Tibial nerve (tissue), 4 donors: ENCODE results near the gene FLOT1. TPM values are rescaled to one million over a fixed set of nuclear protein-coding genes. Genes with fewer than 3 reads are reported as not detected.

Experiments used
- DNase-seq, 2 donors: peaks; one replicate each; pipeline ENCODE4 v3.0.0-alpha.2; 2019; ENCODE audit warnings: low spot score in 2 of 2
- H3K27ac ChIP-seq, 4 donors: fragments of 200-600 bp; sonication (generic) in 3 of 4; one replicate each; pipeline ENCODE4 v1.5.1; 2017 to 2019; ENCODE audit warnings: mild to moderate bottlenecking in 1 of 4
- H3K27me3 ChIP-seq, 2 donors: fragments of 200-600 bp; sonication (generic) in 1 of 2; one replicate each; pipeline versions ENCODE4 v1.5.1 to v1.6.0; 2017 to 2019
- H3K36me3 ChIP-seq, 3 donors: fragments of 200-600 bp; sonication (generic); one replicate each; pipeline ENCODE4 v1.5.1; 2018 to 2019
- H3K4me1 ChIP-seq, 4 donors: fragments of 200-600 bp; sonication (generic) in 3 of 4; one replicate each; pipeline ENCODE4 v1.5.1; 2017 to 2019
- H3K4me3 ChIP-seq, 4 donors: fragments of 200-600 bp; sonication (generic) in 3 of 4; one replicate each; pipeline ENCODE4 v1.5.1; 2017 to 2019; ENCODE audit warnings: mild to moderate bottlenecking in 1 of 4, moderate library complexity in 1 of 4
- H3K9me3 ChIP-seq, 4 donors: fragments of 200-600 bp; sonication (generic) in 3 of 4; one replicate each; pipeline ENCODE4 v1.5.1; 2017 to 2019
- CTCF ChIP-seq, 5 experiments: fragments of 200-600 bp in 3 of 5; fragments of 450-650 bp in 2 of 5; sonication (generic) in 3 of 5; IDR thresholded peaks; one replicate each; pipeline ENCODE4 v1.5.1; 2016 to 2019; ENCODE audit warnings: antibody characterized with exemption in 5 of 5, mild to moderate bottlenecking in 3 of 5, moderate library complexity in 2 of 5
- EP300 ChIP-seq, 2 donors: sonication (generic); formaldehyde crosslinking; IDR thresholded peaks; one replicate each; pipeline ENCODE4 v1.6.1; 2017; ENCODE audit warnings: antibody characterized with exemption in 2 of 2, mild to moderate bottlenecking in 1 of 2
- POLR2A ChIP-seq, 2 donors: fragments of 450-650 bp; IDR thresholded peaks; one replicate each; pipeline ENCODE4 v1.6.1; 2017; ENCODE audit warnings: antibody characterized with exemption in 2 of 2, mild to moderate bottlenecking in 2 of 2, moderate library complexity in 2 of 2
- WGBS, 2 donors: methylation state at CpG; one replicate each; pipeline ENCODE4 v1.1.5; 2018; 5-methylcytosine and 5-hydroxymethylcytosine counted together
- small RNA-seq: library from RNA; depleted of rRNA; stranded (forward); fragments of <200 nt; gene quantifications from one replicate; pipeline ENCODE3, GENCODE V24; 2016
- total RNA-seq, 4 donors: library from RNA; depleted of rRNA; stranded (reverse); fragments of >200 nt; gene quantifications; one replicate each; pipeline ENCODE4 v1.1.0, GENCODE V29; 2016

The FLOT1 gene
- total RNA-seq, 4 donors from 2014 or later = 83.1 to 157 (median 94.6) TPM

DNA sequence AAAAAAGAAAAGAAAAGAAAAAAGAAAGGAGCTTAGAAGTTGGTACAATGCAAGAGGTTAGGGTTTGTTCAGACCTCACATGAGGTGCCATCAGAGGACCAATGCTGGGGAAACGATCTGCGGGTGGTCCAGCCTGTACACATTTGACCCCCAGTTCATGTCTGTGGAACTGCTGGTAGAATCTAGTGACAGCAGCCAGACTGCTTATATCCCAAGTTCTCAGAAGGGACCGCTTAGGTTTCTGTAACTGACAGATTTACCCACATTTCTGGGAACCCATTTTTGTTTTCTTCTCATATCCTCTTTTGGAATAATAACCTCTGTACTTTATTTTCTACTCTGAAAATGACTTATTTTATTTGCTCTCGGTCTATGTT, 60.7 kb downstream of the FLOT1 start:
- Histone ChIP-seq H3K9me3 (no peaks in the 10 kb centered on the region), H3K36me3 (peaks cover 3 to 38% (median 9%) of the 10 kb centered on the region in 3 donors), H3K27ac (peak overlapping the region; percentile 97 to 99 (median 98)), H3K4me1 (peaks cover 0 to 78% (median 54%) of the 10 kb centered on the region in 4 donors), H3K27me3 (no peaks in the 10 kb centered on the region), H3K4me3 (peak overlapping the region in 3 of 4 donors; percentile 73 to 92 (median 83))
- DNase-seq = no peak
- WGBS, 2 donors = 12 to 23% methylated on average over 4 of the region's 4 CpGs
- TF ChIP-seq CTCF (IDR thresholded peaks at IDR 0.05) (no peak), EP300 (IDR thresholded peaks at IDR 0.05) (no peak), POLR2A (IDR thresholded peaks at IDR 0.05) (no peak)

DNA sequence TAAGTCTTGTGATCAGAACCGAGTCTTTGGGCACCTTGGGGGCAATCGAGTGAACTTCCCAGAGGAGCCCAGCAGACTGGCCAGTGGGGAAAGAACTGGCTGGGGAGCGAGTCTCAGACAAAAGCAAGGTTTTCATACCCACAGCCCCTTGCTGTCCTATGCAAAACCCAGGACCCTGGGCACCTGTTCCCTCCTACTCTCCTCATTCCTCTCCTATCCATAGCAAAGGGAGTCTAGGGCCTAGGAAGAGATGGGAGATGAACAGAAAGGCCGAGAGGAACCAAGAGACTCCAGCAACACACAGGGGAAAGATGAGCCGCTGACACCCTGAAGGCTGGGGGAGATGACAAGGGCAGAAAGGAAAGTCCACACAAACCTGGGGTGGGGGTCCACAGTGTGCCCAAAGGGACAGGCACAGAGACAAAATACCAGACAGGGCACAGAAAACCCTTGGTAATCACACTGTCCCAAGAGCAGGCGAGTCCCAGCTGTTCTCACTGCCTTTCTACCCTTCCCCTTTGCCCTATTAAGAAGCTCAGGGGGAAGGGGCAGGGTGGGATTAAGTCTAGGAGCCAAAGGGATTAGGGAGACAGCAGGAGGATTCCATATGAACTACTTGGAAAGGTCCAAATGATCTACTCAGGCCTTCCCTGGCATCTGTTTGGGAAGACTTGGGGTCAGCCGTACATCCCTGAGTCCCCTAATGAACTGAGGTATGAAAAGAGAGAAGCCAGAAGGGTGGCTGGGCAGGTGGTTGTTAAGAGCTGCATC, 62.5 kb downstream of the FLOT1 start:
- H3K4me1 ChIP-seq = peaks cover 0 to 65% (median 48%) of the 10 kb centered on the region in 4 donors
- no peaks in the 10 kb centered on the region for H3K27me3 ChIP-seq
- H3K9me3 ChIP-seq = no peaks in the 10 kb centered on the region
- peak overlapping the region; percentile 67 to 99 (median 84) for H3K27ac ChIP-seq
- WGBS, 2 donors = 45 to 47% methylated on average over 7 of the region's 7 CpGs
- H3K36me3 ChIP-seq = peaks cover 5 to 52% (median 13%) of the 10 kb centered on the region in 3 donors
- DNase-seq = no peak
- peak overlapping the region in 3 of 4 donors; percentile 3 to 92 (median 9) for H3K4me3 ChIP-seq
- TF ChIP-seq POLR2A (IDR thresholded peaks at IDR 0.05) = no peak
- TF ChIP-seq CTCF (IDR thresholded peaks at IDR 0.05) = no peak
- TF ChIP-seq EP300 (IDR thresholded peaks at IDR 0.05) = no peak

DNA sequence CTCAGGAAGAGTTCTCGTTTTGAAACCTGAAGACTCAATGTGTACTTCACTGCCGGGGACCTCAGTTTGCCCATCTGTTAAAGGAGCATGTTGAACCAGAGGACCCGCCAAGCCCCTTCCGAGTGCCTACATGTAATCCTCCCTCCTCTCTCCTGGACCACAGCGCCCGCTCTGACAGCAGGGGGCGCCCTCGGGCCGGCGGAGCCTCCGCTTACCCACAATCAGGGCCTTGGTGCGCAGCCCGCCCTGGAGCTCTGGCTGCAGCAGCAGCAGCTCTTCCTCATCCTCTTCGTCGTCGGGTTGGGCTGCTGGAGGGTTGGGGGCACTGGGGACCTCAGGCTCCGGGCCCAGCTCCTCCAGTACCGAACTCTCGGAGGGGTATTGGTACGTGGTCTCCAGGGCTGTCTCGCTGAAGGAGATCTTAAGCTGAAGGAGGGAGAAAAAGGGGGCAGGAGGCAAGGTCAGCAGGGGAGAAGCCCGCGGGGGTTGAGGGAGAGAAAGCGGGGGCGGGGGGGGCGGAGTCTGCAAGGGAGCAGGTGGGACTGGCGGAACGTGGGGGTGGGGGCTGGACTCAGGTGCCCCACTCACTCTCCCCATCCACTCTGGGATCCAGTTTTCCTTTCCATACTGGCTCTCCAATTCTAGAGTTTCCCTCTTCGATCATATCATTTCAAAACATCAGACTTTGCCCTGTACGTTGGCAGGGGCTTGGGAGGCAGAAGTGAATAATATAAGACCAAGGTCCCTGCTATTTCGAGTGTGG, 63.3 kb downstream of the FLOT1 start:
- DNase-seq = peak; percentile 69 to 76
- TF ChIP-seq CTCF (IDR thresholded peaks at IDR 0.05) (peak; percentile 88 to 98 (median 96)), EP300 (IDR thresholded peaks at IDR 0.05) (peak in 1 of 2 donors; percentile 70), POLR2A (IDR thresholded peaks at IDR 0.05) (no peak)
- Histone ChIP-seq H3K4me1 (peaks cover 0 to 57% (median 45%) of the 10 kb centered on the region in 4 donors), H3K27me3 (no peaks in the 10 kb centered on the region), H3K4me3 (peak overlapping the region in 2 of 4 donors; percentile 9 to 34), H3K9me3 (no peaks in the 10 kb centered on the region), H3K36me3 (peaks cover 5 to 52% (median 13%) of the 10 kb centered on the region in 3 donors), H3K27ac (peak overlapping the region; percentile 67 to 99 (median 84))
- 6% methylated on average over 30 to 31 of the region's 31 CpGs for WGBS, 2 donors

Small RNA genes lying within 50 kb of the gene (small RNA-seq; reads per million reads assigned to genes)
- gene RF00019 = not detected
- gene RN7SL353P = not detected

Other genes starting within 250 kb of the FLOT1 start
- 10 to 100 TPM; 38.1 to 45.2 (median 44.3) TPM for gene GNL1, start 186.2 kb downstream of the FLOT1 start, total RNA-seq
- 10 to 100 TPM in 1 of 4 donors, 1 to 10 TPM in 3; 8.0 to 10.3 (median 8.8) TPM for gene PRR3, start 185.4 kb downstream of the FLOT1 start, total RNA-seq
- gene ABCF1, start 171.2 kb downstream of the FLOT1 start, total RNA-seq = 10 to 100 TPM; 31.4 to 64.5 (median 36.9) TPM
- 10 to 100 TPM; 29.4 to 48.6 (median 39.3) TPM for gene PPP1R10, start 125.4 kb downstream of the FLOT1 start, total RNA-seq
- 10 to 100 TPM; 36.9 to 67.7 (median 50.3) TPM for gene MRPS18B, start 124.8 kb downstream of the FLOT1 start, total RNA-seq
- gene ATAT1, start 115.8 kb downstream of the FLOT1 start, total RNA-seq = 10 to 100 TPM in 1 of 4 donors, 1 to 10 TPM in 3; 5.5 to 18.0 (median 7.7) TPM
- 10 to 100 TPM; 13.5 to 21.4 (median 20.7) TPM for gene C6orf136, start 95.6 kb downstream of the FLOT1 start, total RNA-seq
- gene DHX16, start 69.7 kb downstream of the FLOT1 start, total RNA-seq = 10 to 100 TPM; 22.7 to 40.2 (median 29.2) TPM
- gene PPP1R18, start 56.0 kb downstream of the FLOT1 start, total RNA-seq = 10 to 100 TPM; 26.6 to 48.0 (median 35.5) TPM
- 10 to 100 TPM in 1 of 4 donors, 1 to 10 TPM in 3; 6.0 to 13.3 (median 6.9) TPM for gene NRM, start 51.7 kb downstream of the FLOT1 start, total RNA-seq
- gene MDC1, start 25.4 kb downstream of the FLOT1 start, total RNA-seq = 10 to 100 TPM; 21.3 to 36.0 (median 26.2) TPM
- 100 to 1,000 TPM; 152 to 218 (median 207) TPM for gene TUBB, start 22.3 kb downstream of the FLOT1 start, total RNA-seq
- gene IER3, start 1.9 kb upstream of the FLOT1 start, total RNA-seq = 10 to 100 TPM in 1 of 4 donors, 1 to 10 TPM in 3; 4.5 to 15.3 (median 8.0) TPM
- gene DDR1, start 141.8 kb upstream of the FLOT1 start, total RNA-seq = 10 to 100 TPM; 36.7 to 60.1 (median 39.8) TPM
- 10 to 100 TPM in 2 of 4 donors, 1 to 10 TPM in 2; 2.2 to 25.2 (median 10.1) TPM for gene GTF2H4, start 165.5 kb upstream of the FLOT1 start, total RNA-seq
- 10 to 100 TPM; 22.6 to 26.2 (median 24.7) TPM for gene VARS2, start 171.6 kb upstream of the FLOT1 start, total RNA-seq
- not detected for gene SFTA2, start 189.5 kb upstream of the FLOT1 start, total RNA-seq
- under 1 TPM in 1 of 4 donors, not detected in 3; under 0.01 TPM for gene MUCL3, start 198.3 kb upstream of the FLOT1 start, total RNA-seq
- not detected for gene MUC21, start 241.0 kb upstream of the FLOT1 start, total RNA-seq